ENCODE measurements around the gene FRMD4A. TPM values are rescaled to one million over a fixed set of nuclear protein-coding genes. Genes with fewer than 3 reads are reported as not detected.

Gene FRMD4A
- total RNA-seq, 6 donors from 2014 or later, result 22.3 to 114 (median 52.3) TPM

GRCh38 chr10:13943735-13944398 is 386.9 kb downstream of the FRMD4A start:
- no peak for DNase-seq
- H3K27ac ChIP-seq, result no peak overlapping the region
- no peaks in the 10 kb centered on the region for H3K27me3 ChIP-seq
- H3K9me3 ChIP-seq, result no peaks in the 10 kb centered on the region
- ATAC-seq (ENCODE audit: low FRiP score in 2 of 2), result no peak
- no peak overlapping the region for H3K4me3 ChIP-seq
- H3K4me1 ChIP-seq, result peaks cover 9 to 17% (median 11%) of the 10 kb centered on the region in 4 donors
- TF ChIP-seq EP300 (IDR thresholded peaks at IDR 0.05) (no peak), CTCF (IDR thresholded peaks at IDR 0.05) (no peak), POLR2AphosphoS5 (IDR thresholded peaks at IDR 0.05) (no peak), POLR2A (IDR thresholded peaks at IDR 0.05) (no peak)
- WGBS, 2 donors, result 90 to 92% methylated on average over 8 of the region's 8 CpGs
- H3K36me3 ChIP-seq, result no peaks in the 10 kb centered on the region

- H3K4me1 ChIP-seq, result peaks cover 9 to 17% (median 11%) of the 10 kb centered on the region in 4 donors
- TF ChIP-seq EP300 (IDR thresholded peaks at IDR 0.05) (no peak), POLR2AphosphoS5 (IDR thresholded peaks at IDR 0.05) (no peak), POLR2A (IDR thresholded peaks at IDR 0.05) (no peak), CTCF (IDR thresholded peaks at IDR 0.05) (no peak)
- DNase-seq (no peak), ATAC-seq (ENCODE audit: low FRiP score in 2 of 2) (no peak)
- no peak overlapping the region for H3K4me3 ChIP-seq
- H3K27me3 ChIP-seq, result no peaks in the 10 kb centered on the region
- 72 to 94% methylated on average over 3 to 5 of the region's 5 CpGs for WGBS, 2 donors
- H3K9me3 ChIP-seq, result no peaks in the 10 kb centered on the region
- H3K36me3 ChIP-seq, result no peaks in the 10 kb centered on the region
- no peak overlapping the region for H3K27ac ChIP-seq
Observed at GRCh38 chr10:13942035-13942434, 388.7 kb downstream of the FRMD4A start.

DNA sequence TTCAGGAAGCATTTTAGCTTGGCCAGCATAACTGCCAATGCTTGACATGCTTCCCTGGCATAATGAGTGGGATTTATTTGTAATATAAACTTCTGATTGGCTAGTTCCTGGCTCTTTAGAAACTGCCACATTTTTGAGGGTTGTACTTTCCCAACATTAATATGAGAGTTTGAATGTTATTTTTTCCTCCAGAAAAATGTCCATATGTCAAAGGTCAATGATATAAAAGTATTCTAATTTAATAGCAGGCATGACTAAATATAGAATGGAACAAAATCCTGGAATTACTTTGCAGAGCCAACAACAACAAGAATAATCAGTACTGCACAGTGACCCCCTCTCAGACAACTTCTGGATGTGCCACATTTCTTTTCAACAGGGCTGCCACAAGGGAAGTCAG is 391.3 kb downstream of the FRMD4A start:
- ATAC-seq (ENCODE audit: low FRiP score in 2 of 2), result no peak
- Histone ChIP-seq H3K36me3 (no peaks in the 10 kb centered on the region), H3K27ac (no peak overlapping the region), H3K4me1 (no peaks in the 10 kb centered on the region), H3K9me3 (no peaks in the 10 kb centered on the region), H3K4me3 (no peak overlapping the region), H3K27me3 (no peaks in the 10 kb centered on the region)
- TF ChIP-seq POLR2A (IDR thresholded peaks at IDR 0.05), result no peak
- no peak for TF ChIP-seq CTCF (IDR thresholded peaks at IDR 0.05)
- no peak for TF ChIP-seq EP300 (IDR thresholded peaks at IDR 0.05)
- DNase-seq, result no peak

DNA sequence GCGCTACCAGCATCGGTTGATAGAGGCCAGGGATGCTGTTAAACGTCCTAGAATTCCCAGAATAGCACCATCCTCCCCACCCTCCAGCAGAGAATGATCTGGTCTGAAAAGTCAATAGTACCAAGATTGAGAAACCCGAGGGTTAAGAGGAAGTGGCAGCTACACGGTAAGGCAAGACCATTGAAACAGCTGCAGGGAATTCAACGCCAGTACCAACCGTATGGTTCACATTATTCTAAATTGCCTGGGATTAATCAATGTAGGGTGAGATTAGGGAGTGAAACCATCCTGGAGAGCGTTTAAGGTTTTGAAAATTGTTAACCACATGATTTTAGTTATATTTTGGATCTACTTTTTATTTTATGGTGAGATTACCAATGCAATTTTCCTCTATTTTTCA is 391.8 kb downstream of the FRMD4A start:
- Histone ChIP-seq H3K27me3 (no peaks in the 10 kb centered on the region), H3K4me3 (no peak overlapping the region), H3K36me3 (no peaks in the 10 kb centered on the region), H3K4me1 (no peaks in the 10 kb centered on the region), H3K9me3 (no peaks in the 10 kb centered on the region), H3K27ac (no peak overlapping the region)
- TF ChIP-seq POLR2AphosphoS5 (IDR thresholded peaks at IDR 0.05) (no peak), EP300 (IDR thresholded peaks at IDR 0.05) (no peak), POLR2A (IDR thresholded peaks at IDR 0.05) (no peak), CTCF (IDR thresholded peaks at IDR 0.05) (no peak)
- ATAC-seq (ENCODE audit: low FRiP score in 2 of 2), result no peak
- no peak for DNase-seq
- WGBS, 2 donors, result 57 to 62% methylated on average over 8 of the region's 8 CpGs

DNA sequence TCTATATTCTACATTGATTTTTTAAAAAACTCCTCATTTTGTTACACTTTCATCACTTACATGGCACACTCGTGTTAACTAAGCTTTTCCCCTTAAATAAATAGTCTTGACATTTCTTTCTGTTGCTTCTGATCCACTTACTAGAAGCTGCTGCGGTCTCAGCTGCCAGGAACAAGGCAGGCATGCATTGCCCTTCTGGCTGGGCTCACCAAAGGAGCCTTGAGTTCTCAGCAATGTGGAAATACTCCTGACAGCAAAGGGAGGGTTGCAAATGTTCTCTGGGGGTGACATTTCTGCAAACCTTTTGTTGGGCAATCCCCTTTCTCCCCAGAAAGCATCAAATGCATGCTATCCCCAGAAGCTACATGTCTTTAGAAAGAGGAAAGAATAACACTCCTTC is 393.9 kb downstream of the FRMD4A start:
- H3K27me3 ChIP-seq, result no peaks in the 10 kb centered on the region
- no peaks in the 10 kb centered on the region for H3K9me3 ChIP-seq
- H3K4me3 ChIP-seq, result no peak overlapping the region
- no peaks in the 10 kb centered on the region for H3K4me1 ChIP-seq
- no peak for TF ChIP-seq EP300 (IDR thresholded peaks at IDR 0.05)
- TF ChIP-seq POLR2A (IDR thresholded peaks at IDR 0.05), result no peak
- TF ChIP-seq POLR2AphosphoS5 (IDR thresholded peaks at IDR 0.05), result no peak
- no peak for TF ChIP-seq CTCF (IDR thresholded peaks at IDR 0.05)
- 49 to 64% methylated on average over 2 of the region's 2 CpGs for WGBS, 2 donors
- no peaks in the 10 kb centered on the region for H3K36me3 ChIP-seq
- no peak overlapping the region for H3K27ac ChIP-seq
- DNase-seq (no peak), ATAC-seq (ENCODE audit: low FRiP score in 2 of 2) (no peak)

Data from upper lobe of left lung (tissue), 6 donors.